ENCODE data around the gene HSPB2.

Gene HSPB2

DNA sequence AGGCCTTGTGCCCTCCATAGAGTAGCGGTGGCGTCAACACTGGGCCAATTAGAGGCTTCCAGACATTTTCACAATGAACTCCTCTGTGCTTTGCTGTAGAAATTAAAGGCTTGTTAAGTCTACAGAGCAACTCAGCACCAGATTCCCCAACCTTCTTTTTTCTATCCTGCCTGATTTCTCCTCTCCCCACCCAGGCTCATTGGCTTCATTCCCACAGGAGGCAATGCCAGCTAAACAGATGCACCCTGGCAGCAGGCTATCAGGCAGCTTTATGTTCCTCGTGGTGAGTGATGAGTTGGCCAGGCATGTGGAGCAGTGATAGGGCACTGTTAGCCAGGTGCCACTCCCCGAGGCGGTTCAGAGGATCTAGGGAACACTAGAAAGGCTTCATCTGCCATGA is 29.4 kb downstream of the HSPB2 start:
- FAIRE-seq, result no peak

DNA sequence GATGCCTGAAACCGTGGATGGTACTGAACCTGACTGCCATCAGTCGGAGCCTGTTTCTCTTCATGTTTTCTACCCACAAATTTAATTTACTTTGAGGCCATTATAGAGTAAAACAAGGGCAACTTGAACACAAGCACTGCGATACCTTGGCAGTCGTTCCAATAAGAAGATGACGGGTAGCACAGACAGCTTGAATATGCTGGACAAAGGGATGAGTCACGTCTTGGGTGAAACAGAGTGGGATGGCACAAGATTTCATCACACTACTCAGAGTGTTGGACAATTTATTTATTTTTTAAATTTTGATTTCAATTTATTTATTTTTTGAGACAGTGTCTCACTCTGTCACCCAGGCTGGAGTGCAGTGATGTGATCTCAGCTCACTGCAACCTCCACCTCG is 30.3 kb downstream of the HSPB2 start:
- FAIRE-seq, result no peak

DNA sequence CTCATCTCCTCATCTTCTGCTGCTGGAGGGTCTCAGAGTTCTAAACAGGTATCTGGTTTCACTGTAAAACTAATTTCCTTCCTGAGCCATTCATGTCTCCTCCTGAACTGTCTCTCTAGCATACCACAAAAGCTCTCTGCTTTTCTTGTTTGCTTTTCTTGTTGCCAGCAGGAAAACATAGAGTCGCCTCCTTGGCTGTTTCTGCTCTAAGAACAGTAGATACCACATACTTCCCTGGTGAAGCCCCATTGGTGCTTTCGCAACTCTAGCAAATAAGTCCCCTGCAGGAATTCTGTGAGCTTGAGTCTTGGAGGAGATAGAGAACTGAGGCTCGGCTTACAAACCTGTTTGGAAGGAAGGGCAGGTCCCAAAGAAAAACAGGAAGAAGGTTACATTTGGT is 31.6 kb downstream of the HSPB2 start:
- no peak for FAIRE-seq

DNA sequence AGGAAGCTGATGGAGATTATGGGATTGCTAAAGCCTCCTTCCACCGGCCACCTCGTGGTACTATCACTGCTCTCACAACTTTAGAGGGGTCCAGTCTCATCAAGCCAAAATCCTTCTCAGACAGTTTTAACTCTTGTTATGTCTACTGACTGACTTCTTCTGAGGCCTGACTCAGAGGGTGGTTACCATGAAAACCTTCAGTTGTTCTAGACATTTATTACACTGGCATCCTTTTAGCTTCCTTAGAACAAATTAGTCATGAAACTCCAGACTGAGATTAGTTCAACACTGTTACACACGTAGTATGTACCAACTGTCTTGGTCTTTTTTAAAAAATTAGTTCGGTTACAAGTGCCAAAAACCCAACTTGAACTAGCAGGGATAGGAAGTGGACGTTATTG is 32.1 kb downstream of the HSPB2 start:
- no peak for FAIRE-seq

DNA sequence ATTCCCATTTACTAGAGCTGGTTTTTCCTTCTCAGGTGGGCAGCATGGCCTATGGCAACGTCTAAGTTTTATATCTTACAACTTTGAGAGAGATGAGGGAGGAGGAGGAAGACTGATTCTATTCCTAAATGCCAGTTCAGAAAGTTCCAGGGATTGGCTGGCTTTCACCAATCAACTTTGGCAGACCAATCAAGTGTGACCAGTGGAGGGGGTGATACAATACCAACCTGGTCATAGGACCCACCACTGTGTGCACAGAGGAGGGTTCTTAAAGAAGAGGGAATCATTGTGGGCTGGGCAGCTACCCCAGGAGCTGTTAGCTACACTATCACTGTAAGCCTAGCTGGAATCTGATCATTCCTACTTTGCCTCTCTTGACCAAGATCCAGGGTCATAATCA is 32.7 kb downstream of the HSPB2 start:
- FAIRE-seq, result no peak

DNA sequence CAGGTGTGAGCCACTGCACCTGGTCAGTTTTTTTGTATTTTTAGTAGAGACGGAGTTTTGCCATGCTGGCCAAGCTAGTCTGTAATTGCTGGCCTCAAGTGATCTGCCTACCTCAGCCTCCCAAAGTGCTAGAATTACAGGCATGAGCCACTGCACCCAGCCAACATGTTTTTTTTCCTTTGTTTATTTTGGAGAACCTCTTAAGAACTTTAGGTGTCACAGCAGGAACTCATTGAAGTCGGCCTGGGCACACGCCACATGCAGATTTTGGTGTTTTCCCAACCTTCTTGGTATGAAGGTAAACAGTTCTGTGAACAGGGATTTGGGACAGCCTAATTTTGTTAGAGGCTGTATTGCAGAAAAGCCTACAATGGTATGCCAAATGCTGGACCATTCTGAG is 34.0 kb downstream of the HSPB2 start:
- FAIRE-seq, result no peak

DNA sequence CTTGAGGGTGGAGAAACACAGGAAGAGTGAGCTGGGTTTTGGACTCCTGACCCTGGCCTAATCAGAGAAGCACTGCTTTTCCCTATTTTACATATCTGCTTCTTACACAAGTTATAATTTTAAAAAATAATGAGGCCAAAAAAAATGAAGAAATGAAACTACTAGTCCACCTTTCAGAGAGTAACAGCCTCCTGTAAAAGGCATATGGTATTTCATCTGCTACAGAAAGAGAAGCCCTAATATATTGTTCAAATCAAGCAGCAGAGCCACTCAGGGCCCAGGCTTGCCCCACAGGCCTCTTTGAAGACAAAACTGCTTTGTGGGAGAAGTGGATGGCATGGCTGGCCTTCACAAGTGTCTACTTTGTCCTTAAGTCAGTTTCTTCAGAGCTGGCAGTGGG is 34.6 kb downstream of the HSPB2 start:
- no peak for FAIRE-seq

DNA sequence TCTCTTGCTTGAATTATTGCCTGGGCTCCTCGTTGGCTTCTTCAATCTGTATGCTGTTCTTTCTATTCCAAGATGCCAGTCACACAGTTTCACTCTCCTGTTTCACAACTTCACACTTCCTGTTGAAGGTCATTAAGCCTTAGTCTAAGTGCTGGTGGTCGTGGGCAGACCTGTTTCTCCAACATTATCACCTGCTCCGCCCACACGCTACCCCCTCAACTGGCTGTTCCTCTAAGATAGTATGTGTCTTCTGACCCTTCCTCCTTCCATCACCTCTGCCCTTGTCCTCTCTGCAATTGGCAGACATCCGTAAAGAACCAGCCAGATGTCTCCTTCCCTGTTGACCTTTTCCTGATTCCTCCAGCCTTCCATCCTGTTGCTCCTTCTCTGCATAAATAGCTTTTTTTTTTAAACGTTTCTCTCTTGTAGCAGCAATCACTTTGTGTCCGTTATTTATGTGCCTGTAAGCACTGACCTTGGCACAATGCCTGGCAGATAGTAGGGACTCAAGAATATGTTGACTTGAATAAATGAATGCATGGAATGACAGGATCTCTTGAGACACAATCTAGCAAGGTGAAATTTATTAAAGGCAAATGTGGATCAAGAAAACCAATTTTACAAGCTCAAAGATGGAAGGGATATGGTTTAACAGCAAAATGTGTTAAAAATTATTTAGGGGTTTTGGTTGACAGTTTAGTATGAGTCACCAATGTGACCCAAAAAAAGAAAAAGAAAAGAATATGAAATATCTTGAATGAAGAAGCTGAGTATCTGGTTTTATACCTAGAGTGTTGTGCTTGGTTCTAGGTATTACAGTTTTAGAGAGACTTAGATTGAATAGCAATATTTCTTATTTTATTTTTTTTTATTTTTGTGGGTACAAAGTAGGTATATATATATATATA is 37.2 kb downstream of the HSPB2 start:
- FAIRE-seq, result no peak

DNA sequence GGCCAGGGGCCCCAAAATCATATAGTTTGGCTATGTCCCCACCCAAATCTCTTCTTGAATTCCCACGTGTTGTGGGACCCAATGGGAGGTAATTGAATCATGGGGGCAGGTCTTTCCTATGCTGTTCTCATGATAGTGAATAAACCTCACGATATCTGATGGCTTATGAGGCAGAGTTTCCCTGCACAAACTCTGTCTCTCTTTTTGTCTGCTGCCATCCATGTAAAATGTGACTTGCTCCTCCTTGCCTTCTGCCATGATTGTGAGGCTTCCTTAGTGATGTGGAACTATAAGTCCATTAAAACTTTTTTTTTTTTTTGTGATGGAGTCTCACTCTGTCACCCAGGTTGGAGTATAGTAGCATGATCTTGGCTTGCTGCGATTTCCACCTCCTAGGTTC is 39.0 kb downstream of the HSPB2 start:
- FAIRE-seq, result no peak

DNA sequence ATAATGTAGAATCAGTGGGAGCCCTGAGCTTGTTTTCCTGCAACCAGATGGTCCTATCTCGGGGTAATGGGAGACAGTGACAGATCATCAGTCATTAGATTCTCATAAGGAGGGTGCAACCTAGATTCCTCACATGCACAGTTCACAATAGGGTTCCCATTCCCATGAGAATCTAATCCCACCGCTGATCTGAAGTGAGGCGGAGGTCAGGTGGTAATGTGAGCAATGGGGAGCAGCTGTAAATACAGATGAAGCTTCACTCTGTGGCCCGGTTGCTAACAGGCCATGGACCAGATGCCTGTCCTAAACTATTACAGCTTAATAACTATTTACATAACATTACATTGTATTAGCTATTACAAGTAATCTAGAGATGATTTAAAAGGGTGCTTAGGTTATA is 41.6 kb downstream of the HSPB2 start:
- no peak for FAIRE-seq

DNA sequence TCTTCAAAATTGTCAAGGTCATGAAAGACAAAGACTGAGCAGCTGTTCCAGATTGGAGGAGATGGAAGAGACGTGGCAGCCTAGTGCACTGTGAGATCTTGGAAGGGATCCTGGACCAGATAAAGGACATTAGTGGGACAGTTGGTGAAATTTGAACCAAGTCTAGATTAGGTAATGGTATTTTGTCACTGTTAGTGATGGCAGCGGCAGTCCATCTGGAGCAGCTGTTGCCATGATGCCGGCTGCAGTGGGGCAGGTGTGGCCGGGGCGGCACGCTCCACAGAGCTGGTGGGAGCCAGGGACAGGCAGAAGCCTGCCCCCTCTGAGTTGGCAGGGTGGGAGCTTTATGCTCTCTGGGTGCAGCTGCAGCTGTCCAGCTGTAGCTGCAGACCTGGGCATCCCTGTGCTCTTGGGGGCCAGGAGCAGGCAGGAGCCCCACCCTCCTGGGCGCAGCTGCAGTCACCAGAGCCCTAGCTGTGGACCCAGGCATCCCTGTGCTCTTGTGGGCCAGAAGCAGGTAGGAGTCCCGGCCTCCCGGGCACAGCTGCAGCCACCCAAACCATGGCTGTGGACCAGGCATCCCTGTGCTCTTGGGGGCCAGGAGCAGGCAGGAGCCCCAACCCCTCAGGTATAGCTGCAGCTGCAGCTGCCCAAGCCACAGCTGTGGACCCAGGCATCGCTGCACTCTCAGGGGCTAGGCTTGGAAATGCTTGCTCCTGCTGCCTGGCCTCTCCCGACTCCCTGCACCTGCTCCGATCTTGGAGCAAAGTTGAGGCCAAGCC is 45.3 kb downstream of the HSPB2 start:
- FAIRE-seq, result no peak

DNA sequence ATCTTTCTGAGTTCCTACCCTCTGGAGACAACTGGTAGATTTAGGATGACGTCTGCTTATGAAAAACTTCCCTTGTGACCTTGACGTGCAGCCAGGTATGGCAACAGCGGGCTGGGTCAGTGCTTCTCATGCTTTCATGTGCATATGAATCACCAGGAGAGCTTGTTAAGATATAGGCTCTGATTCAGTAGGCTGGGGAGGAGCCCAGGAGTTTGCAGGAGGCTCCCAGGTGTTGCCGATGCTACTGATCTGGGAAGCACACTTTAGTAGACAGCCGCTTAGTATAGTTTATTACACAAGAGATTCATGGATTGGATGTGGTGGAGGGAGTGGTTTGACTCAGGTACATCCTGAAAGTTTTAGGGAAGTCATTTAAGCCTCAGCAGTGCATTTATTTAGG is 48.4 kb downstream of the HSPB2 start:
- FAIRE-seq, result no peak

DNA sequence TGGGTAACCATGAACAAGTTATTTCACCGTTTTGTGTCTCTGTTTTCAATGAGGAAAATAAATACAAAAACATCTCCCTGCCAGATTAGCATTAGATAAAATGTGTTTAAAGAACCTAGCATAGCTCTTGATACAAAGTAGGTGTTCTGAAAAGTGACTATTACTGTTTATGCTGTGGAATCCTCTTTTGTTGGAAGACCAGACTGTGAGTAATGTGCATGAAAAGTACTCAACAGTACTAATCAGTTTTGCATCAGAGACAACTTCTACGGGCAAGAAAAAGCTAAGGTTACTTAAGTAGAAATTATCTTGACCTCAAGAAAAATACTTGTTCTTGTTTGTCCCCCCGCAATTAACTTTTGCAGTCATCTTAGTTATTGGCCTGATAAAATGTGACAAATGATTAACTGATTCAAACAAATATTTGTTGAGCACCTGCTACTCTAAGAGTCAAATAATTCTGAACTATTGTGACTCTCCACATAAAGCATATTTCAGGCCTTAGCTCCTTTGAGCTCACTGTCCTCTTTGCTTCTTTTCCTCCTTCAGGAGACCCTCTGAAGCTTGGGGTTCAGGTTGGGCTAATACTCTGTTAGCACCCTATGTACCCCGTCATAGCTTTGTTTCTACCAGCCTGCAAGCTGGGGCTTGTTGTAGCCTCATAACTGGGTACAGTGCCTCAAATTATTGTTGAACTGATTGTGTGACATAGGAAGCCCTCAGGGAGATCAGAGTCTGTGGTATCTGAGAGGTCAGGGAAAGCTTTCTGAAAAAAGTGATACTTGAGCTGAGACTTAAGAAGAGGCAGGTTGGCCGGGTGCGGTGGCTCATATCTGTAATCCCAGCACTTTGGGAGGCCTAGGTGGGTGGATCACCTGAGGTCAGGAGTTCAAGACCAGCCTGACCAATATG is 49.1 kb downstream of the HSPB2 start:
- no peak for FAIRE-seq
